Esophagus muscularis mucosa (tissue), 3 donors: ENCODE data around the gene PKN1.

Experiments used
- POLR2A ChIP-seq: fragments of 450-650 bp; IDR thresholded peaks from one replicate; pipeline ENCODE4 v1.6.1; 2017; ENCODE audit warnings: antibody characterized with exemption, moderate library complexity, mild to moderate bottlenecking, low read depth
- TF ChIP-seq, protein P1 (sequence below), 3 experiments: fragments of 200-600 bp in 2 of 3; fragments of 450-650 bp in 1 of 3; sonication (generic) in 2 of 3; IDR thresholded peaks; one replicate each; pipeline ENCODE4 v1.5.1; 2017 to 2019; ENCODE audit warnings: antibody characterized with exemption in 3 of 3, mild to moderate bottlenecking in 2 of 3, moderate library complexity in 1 of 3

GRCh38 chr19:14383661-14384555, 49.2 kb upstream of the PKN1 start:
- TF ChIP-seq, protein P1, sequence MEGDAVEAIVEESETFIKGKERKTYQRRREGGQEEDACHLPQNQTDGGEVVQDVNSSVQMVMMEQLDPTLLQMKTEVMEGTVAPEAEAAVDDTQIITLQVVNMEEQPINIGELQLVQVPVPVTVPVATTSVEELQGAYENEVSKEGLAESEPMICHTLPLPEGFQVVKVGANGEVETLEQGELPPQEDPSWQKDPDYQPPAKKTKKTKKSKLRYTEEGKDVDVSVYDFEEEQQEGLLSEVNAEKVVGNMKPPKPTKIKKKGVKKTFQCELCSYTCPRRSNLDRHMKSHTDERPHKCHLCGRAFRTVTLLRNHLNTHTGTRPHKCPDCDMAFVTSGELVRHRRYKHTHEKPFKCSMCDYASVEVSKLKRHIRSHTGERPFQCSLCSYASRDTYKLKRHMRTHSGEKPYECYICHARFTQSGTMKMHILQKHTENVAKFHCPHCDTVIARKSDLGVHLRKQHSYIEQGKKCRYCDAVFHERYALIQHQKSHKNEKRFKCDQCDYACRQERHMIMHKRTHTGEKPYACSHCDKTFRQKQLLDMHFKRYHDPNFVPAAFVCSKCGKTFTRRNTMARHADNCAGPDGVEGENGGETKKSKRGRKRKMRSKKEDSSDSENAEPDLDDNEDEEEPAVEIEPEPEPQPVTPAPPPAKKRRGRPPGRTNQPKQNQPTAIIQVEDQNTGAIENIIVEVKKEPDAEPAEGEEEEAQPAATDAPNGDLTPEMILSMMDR (IDR thresholded peaks at IDR 0.05) = no peak
- TF ChIP-seq POLR2A = no peak
